NCI-H2029 treated with DMSO at 0.1 percent for 48 hours (cell line): ENCODE measurements around the gene SFT2D1.

Source experiments
- DNase-seq: peaks from one replicate; lab custom pipeline; 2025; lab: John Stamatoyannopoulos, UW

Gene SFT2D1

GRCh38 chr6:166307082-166308032 lies 35.0 kb downstream of the SFT2D1 start:
- no peak for DNase-seq

GRCh38 chr6:166306378-166307081 lies 35.8 kb downstream of the SFT2D1 start:
- no peak for DNase-seq

- no peak for DNase-seq
Observed at GRCh38 chr6:166305562-166306117, 36.7 kb downstream of the SFT2D1 start.

- DNase-seq, result no peak
Observed at GRCh38 chr6:166304106-166304505, 38.2 kb downstream of the SFT2D1 start.

GRCh38 chr6:166301611-166302529 lies 40.5 kb downstream of the SFT2D1 start:
- DNase-seq, result no peak

- no peak for DNase-seq
Observed at GRCh38 chr6:166300357-166300987, 41.9 kb downstream of the SFT2D1 start.

- no peak for DNase-seq
Observed at GRCh38 chr6:166297606-166298005, 44.7 kb downstream of the SFT2D1 start.

- no peak for DNase-seq
Observed at GRCh38 chr6:166296035-166296883, 46.1 kb downstream of the SFT2D1 start.

GRCh38 chr6:166293731-166294584 lies 48.4 kb downstream of the SFT2D1 start:
- no peak for DNase-seq

- no peak for DNase-seq
Observed at GRCh38 chr6:166289207-166290060, 52.9 kb downstream of the SFT2D1 start.

GRCh38 chr6:166286839-166287271 lies 55.5 kb downstream of the SFT2D1 start:
- no peak for DNase-seq

GRCh38 chr6:166285233-166285632 lies 57.1 kb downstream of the SFT2D1 start:
- no peak for DNase-seq

GRCh38 chr6:166284640-166285039 lies 57.7 kb downstream of the SFT2D1 start:
- no peak for DNase-seq

GRCh38 chr6:166282394-166283032 lies 59.8 kb downstream of the SFT2D1 start:
- DNase-seq, result no peak

- no peak for DNase-seq
Observed at GRCh38 chr6:166281104-166281503, 61.2 kb downstream of the SFT2D1 start.

GRCh38 chr6:166279393-166279679 lies 63.0 kb downstream of the SFT2D1 start:
- DNase-seq, result no peak

- no peak for DNase-seq
Observed at GRCh38 chr6:166278579-166279392, 63.6 kb downstream of the SFT2D1 start.
